HG03095 (cell line): ENCODE data around the gene NOXO1.
A peak's percentile ranks its signal among the peaks of the same experiment; 100 is the strongest.
"Not testable (repeated sequence)": the region's sequence is repeated elsewhere in the genome, so short reads cannot be mapped to it uniquely, and the experiment has no call there.

Source experiments
- ATAC-seq: cut with Tn5 transposase; IDR thresholded peaks from one replicate; pipeline ENCODE4 v1.9.1; 2021; ENCODE audit warnings: moderate library complexity; ENCODE audit not compliant: unreplicated experiment

Gene NOXO1

GRCh38 chr16:1963806-1964505 is 17.3 kb downstream of the NOXO1 start:
- no peak for ATAC-seq

GRCh38 chr16:1962161-1963153 is 18.8 kb downstream of the NOXO1 start:
- not testable (repeated sequence) for ATAC-seq

- no peak for ATAC-seq
These were observed 19.6 kb downstream of the NOXO1 start for GRCh38 chr16:1961651-1962067.

DNA sequence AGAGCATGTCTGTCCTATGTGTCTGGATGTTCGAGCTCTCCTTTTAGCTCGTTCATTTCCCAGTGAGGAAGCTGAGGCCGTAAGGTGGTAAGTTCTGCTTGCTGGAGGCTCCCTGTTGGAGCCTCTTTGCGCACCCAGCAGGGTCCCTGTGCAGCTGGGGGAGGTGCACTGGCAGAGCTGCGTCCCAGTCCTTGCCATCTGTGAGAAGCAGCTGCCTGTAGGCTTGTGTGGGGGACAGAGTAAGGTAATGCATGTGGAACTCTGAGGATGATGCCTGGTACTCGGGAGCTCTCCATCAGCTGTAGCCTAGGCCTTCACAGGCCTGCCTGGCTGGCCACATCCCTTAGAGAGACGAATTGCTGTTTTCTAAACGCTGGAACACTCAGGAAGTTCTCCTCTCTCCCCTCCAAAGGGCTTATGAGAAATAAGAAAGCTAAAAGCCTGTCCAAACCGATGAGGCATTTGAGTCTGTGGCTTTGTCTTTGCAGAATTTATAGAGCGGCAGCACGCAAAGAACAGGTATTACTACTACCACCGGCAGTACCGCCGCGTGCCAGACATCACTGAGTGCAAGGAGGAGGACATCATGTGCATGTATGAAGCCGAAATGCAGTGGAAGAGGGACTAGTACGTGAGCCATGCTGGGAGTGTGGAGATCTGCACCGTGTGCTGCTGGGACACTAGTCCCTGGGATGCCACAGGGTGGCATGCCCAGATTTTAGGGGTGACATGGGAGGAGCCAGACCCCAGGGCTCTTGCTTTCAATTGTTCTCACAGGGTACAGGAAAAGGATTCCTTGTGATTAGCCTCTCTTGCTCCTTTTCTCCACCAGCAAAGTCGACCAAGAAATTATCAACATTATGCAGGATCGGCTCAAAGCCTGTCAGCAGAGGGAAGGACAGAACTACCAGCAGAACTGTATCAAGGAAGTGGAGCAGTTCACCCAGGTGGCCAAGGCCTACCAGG is 20.3 kb downstream of the NOXO1 start:
- ATAC-seq = no peak

DNA sequence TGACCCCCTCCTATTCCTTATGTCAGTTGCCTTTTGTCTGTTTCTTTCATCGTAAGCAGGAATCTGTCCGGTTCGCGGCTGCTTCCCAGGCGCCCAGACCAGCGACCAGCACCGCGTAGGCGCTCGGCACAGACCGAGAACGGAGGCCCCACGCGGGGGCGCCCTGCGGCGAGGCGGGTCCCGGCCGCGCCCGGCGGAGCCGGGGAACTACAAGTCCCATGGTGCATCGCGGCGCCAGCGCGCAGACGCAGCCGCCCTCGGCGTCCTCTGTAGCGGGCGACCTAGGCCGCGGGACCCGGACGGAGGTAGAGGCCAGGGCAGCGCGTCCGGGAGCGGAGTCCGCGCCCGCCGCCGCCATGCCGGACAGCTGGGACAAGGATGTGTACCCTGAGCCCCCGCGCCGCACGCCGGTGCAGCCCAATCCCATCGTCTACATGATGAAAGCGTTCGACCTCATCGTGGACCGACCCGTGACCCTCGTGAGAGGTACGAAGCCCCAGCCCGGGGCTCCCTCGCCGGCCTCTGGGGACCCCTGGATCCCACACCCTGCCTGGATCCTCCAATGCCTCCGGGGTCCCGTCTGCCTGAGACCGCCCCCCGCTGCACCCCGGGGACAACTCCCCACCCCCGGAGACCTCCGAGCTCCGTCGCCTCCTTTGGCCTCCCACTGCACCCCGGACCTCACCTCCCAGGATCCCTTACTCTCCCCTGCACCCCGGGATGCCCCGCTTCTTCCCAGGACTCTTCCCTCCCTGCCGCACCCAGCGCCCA is 21.8 kb downstream of the NOXO1 start, which contains the start of gene NDUFB10:
Gene NDUFB10 (plus strand): TSS at position 270 of the 771 bp plus-strand sequence. CDS start 87 bp downstream, at position 357.
- ATAC-seq = peak; percentile 63

GRCh38 chr16:1958715-1959268 is 22.5 kb downstream of the NOXO1 start:
- ATAC-seq = peak; percentile 6

DNA sequence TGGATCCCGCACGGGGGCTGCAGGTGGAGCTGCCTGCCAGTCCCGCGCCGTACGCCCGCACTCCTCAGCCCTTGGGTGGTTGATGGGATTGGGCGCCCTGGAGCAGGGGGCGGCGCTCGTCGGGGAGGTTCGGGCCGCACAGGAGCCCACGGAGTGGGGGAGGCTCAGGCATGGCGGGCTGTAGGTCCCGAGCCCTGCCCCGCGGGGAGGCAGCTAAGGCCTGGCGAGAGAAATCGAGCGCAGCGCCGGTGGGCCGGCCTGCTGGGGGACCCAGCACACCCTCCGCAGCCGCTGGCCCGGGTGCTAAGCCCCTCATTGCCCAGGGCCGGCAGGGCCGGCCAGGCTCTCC is 23.2 kb downstream of the NOXO1 start:
- ATAC-seq = not testable (repeated sequence)

DNA sequence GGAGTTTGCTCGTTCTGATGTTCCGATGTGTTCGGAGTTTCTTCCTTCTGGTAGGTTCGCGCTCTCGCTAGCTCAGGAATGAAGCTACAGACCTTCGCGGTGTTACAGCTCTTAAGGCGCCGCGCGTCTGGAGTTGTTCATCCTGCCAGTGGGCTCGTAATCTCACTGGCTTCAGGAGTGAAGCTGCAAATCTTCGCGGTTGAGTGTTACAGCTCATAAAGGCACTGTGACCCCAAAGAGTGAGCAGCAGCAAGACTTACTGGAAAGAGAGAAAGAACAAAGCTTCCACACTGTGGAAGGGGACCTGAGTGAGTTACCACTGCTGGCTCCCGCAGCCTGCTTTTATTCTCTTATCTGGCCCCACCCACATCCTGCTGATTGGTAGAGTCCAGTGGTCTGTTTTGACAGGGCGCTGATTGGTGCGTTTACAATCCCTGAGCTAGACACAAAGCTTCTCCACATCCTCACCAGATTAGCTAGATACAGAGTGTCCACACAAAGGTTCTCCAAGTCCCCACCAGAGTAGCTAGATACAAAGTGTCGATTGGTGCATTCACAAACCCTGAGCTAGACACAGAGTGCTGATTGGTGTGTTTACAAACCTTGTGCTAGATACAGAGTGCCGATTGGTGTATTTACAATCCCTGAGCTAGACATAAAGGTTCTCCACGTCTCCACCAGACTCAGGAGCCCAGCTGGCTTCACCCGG is 23.7 kb downstream of the NOXO1 start:
- not testable (repeated sequence) for ATAC-seq

DNA sequence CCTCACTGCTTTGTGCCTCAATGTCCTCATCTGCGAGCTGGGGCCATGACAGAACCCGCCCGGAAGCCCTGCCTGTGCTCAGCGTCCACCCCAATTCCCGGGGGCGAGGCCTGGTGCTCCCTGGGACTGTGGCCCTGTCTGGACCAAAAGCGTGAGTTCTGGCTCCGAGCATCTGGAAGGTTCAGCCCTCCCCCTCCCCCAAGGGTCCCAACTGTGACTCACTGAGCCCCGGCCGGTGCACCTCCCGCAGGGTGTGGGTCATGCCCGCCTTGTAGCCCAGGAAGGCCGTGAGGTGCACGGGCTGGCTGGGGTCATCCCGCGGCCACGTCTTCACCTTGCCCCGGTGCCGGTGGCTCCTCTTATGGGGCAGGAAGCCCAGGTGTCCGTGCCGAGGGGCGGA is 27.5 kb downstream of the NOXO1 start:
- ATAC-seq = no peak

DNA sequence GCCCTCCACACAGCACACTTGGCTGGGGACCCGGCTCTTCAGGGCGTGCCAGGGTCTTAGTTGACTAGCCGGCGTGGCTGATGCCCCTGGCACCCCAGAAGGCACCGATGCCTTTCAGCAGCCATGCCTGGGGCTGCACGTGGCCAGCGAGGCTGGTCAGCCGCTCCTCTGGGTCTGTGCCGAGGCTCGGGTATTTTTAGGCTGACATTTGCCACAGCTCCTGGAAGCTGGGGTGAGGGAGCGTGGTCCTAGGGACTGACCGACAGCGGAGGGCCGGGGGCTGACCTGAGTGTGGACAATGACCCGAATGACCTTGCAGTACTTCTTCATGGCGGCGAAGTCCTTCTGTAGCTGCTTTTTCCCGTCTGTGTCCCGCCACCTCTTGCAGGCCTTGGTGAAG is 30.7 kb downstream of the NOXO1 start:
- ATAC-seq = no peak

DNA sequence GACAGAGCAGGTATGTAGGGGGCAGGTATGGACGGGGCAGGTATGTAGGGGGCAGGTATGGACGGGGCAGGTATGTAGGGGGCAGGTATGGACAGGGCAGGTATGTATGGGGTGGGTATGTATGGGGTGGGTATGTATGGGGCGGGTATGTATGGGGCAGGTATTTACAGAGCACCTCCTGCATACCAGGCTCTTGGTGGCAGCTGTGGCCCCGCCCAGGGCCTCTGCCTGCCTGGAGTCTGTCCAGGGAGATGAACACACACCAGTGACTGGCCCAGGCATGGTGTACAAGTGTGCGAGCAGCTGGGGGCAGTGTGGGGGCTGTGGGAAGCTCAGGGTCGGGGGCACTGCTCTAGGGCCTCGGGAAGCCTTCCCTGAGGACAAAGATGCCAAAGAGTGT is 31.2 kb downstream of the NOXO1 start:
- ATAC-seq = no peak

DNA sequence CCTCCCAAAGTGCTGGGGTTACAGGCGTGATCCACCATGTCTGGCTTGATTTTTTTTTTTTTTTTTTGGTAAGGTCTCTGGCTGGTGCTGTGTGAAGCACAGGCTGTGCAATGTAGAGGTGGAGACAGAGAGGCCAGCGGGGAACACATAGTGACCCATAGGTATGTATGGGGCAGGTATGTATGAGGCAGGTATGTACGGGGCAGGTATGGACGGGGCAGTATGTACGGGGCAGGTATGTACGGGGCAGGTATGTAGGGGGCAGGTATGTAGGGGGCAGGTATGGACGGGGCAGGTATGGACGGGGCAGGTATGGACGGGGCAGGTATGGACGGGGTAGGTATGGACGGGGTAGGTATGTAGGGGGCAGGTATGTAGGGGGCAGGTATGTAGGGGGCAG is 31.8 kb downstream of the NOXO1 start:
- ATAC-seq = no peak

- ATAC-seq = no peak
These were observed 33.9 kb downstream of the NOXO1 start for GRCh38 chr16:1947369-1947670.

- ATAC-seq = no peak
These were observed 34.5 kb downstream of the NOXO1 start for GRCh38 chr16:1946495-1947368.

DNA sequence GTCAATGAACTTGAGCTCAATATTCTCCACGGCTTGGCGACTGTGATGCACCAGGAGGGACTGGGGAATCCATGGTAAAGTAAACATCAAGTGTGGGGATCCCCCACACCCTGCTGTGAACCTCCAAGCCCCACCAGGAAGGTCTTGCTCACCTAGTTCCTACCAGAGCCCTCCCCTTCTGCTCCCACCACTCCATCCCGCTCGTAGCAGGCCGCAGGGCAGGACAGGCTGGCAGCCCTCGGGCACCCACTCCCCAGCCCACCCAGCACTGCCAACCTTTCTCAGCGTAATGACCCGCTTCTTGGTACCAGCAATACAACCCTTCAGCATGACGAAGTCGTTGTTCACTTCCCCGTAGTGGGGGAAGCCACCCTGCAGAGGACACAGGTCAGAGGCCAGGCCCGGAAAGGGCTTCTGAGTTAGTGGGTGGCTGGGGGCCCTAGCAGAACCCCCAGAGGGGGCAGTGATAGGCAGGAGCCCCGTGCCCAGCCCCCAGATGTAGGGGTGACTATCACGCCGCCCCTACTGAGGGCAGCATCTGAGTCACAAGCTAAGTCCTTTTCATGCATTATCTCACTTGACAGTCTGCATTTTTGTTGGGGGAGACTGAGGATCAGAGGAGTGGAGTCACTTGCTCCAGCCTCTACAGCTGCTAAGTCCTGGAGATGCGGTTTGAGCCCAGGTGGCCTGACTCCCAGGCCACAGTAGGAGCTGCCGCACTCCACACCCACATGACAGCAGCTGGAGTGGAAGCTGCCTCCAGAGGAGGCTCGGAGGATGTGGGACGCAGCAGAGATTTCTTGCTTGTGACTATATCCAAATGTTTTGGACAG is 35.5 kb downstream of the NOXO1 start:
- no peak for ATAC-seq

GRCh38 chr16:1944612-1945199 is 36.6 kb downstream of the NOXO1 start:
- no peak for ATAC-seq
